GM13976 (cell line): ENCODE data around the gene ITM2C.

Source experiments
- DNase-seq: peaks from one replicate; pipeline ENCODE4 v3.0.0; 2012; ENCODE audit warnings: low spot score
- CTCF ChIP-seq: IDR thresholded peaks from 2 replicates; pipeline ENCODE4 v1.5.1; 2012; ENCODE audit warnings: borderline replicate concordance, mild to moderate bottlenecking; ENCODE audit not compliant: insufficient read depth; ENCODE audit errors: extremely low read depth, missing control alignments, control extremely low read depth
- in situ Hi-C: fragments of 300-500 bp; cut with MboI; formaldehyde crosslinking; loops from one replicate; pipeline ENCODE4 v1.12.0; 2022; ENCODE audit warnings: low sequenced_read_pairs, mixed read lengths, inconsistent platforms; ENCODE audit not compliant: unreplicated experiment

ITM2C gene

DNA sequence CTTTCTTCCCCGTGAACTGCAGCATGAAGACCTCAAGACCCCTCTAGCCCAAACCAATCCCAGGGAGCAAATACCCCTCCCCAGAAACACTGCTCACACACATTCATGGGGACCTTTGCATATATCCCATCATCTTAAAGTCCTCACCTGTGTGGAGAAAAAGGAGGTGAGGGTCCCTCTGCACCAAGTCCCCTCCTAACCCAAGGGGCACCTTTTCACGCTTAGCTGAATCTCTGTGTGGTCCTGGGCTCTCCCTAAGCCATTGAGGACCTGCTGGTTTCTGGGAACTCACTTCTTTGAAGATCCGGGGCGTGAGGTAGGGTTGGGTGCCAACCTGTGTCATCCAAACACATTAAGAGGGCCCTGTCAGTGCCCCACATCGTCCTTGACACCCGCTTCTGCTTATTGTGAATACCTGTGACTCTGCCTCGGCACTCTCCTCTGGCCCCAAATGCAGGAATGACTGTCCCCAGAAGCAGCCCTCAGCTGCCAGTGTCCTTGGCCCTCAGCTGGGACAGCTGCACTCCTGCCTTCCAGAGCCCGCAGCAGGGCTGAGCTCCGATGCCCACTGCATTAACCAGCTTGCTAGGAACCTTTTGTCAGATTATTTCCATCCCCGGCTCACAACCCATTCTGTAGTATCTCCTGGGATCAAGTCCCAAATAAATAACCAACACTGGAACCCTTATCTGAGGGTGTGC is 41.3 kb upstream of the ITM2C start:
- no peak for DNase-seq
- in situ Hi-C loops = no loop called here
- no peak for TF ChIP-seq CTCF

- in situ Hi-C loops = no loop called here
- DNase-seq = peak; percentile 82
- TF ChIP-seq CTCF = peak; percentile 40
These were observed 40.2 kb upstream of the ITM2C start for GRCh38 chr2:230824406-230824978.

- no peak for DNase-seq
- no peak for TF ChIP-seq CTCF
- in situ Hi-C loops = no loop called here
These were observed 39.4 kb upstream of the ITM2C start for GRCh38 chr2:230825354-230825753.

GRCh38 chr2:230827774-230828271 is 36.9 kb upstream of the ITM2C start:
- no peak for TF ChIP-seq CTCF
- DNase-seq = no peak
- in situ Hi-C loops = no loop called here

DNA sequence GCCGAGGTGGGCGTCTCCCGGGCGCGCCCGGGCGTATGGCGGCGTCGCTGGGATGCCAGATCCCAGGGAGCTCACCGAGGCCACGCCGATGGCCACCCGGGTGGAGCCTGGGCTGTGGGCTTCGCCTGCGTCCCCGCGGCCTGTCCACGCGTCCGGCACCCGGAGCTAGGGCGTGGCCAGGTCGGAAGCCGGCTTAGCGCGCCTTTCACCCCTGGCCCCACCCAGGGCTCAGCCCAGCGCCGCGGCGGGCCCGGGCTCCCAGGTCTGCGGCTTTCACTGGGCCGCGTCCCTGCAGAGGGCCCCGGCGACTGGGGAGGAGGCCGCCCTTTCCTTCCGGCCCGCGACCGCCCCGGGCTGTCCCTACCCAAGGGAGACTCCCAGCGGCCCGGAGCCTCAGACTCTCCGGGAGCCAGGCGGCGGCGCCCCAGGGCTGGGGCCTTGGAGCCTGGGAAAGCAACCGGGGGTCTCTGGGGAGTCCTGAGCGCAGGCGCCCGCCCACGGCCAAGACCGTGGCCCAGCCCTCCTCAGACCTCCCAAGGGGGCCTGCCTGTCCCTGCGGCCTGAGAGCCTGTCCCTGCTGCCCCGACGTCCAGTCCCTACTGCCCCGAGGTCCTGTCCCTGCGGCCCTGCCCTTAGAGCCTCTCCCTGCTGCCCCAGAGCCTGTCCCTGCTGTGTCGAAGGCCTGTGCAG is 36.3 kb upstream of the ITM2C start:
- TF ChIP-seq CTCF = no peak
- DNase-seq = peak; percentile 82
- in situ Hi-C loops = no loop called here

GRCh38 chr2:230829293-230829692 is 35.4 kb upstream of the ITM2C start:
- in situ Hi-C loops = no loop called here
- no peak for TF ChIP-seq CTCF
- no peak for DNase-seq
